HepG2 (cell line): ENCODE data around the gene B9D2. TPM values are rescaled to one million over a fixed set of nuclear protein-coding genes. Genes with fewer than 3 reads are reported as not detected.

Experiments
- EEA1 ChIP-seq: sonication (generic); formaldehyde crosslinking; IDR thresholded peaks from 2 replicates; pipeline ENCODE4 v1.5.1; 2020; ENCODE audit warnings: mild to moderate bottlenecking, missing genetic modification reagents, borderline replicate concordance
- GZF1 ChIP-seq: sonication (generic); formaldehyde crosslinking; IDR thresholded peaks from 2 replicates; pipeline ENCODE4 v1.5.1; 2020; ENCODE audit warnings: mild to moderate bottlenecking, missing genetic modification reagents
- HNRNPUL1 ChIP-seq: fragments of 200-400 bp; formaldehyde crosslinking; IDR thresholded peaks from 2 replicates; pipeline ENCODE4 v1.6.1; 2017; ENCODE audit warnings: low read depth, mild to moderate bottlenecking, low read length, moderate library complexity
- MZF1 ChIP-seq: sonication (generic); formaldehyde crosslinking; IDR thresholded peaks from 2 replicates; pipeline ENCODE4 v1.8.1; 2023; ENCODE audit warnings: mild to moderate bottlenecking, missing genetic modification reagents, borderline replicate concordance
- PAXIP1 ChIP-seq: sonication (generic); formaldehyde crosslinking; conservative IDR thresholded peaks from 2 replicates; pipeline ENCODE4 v1.4.0; 2020; ENCODE audit warnings: mild to moderate bottlenecking, missing genetic modification reagents, moderate library complexity
- PCBP2 ChIP-seq: fragments of 200-400 bp; formaldehyde crosslinking; optimal IDR thresholded peaks from 2 replicates; pipeline ENCODE3; 2018; ENCODE audit warnings: low read length, low read depth; ENCODE audit not compliant: poor library complexity, severe bottlenecking
- RFX1 ChIP-seq: fragments of 450-650 bp; IDR thresholded peaks from 2 replicates; pipeline ENCODE4 v1.6.1; 2017
- XBP1 ChIP-seq: sonication (generic); formaldehyde crosslinking; IDR thresholded peaks from 2 replicates; pipeline ENCODE4 v1.5.0; 2020; ENCODE audit warnings: missing genetic modification reagents
- XRCC5 ChIP-seq: fragments of 200-400 bp; formaldehyde crosslinking; optimal IDR thresholded peaks from 2 replicates; pipeline ENCODE3; 2017; ENCODE audit warnings: mild to moderate bottlenecking, low read length
- ZC3H4 ChIP-seq: sonication (generic); formaldehyde crosslinking; IDR thresholded peaks from 2 replicates; pipeline ENCODE4 v1.4.0; 2020; ENCODE audit warnings: missing genetic modification reagents, borderline replicate concordance
- ZNF160 ChIP-seq: sonication (generic); formaldehyde crosslinking; IDR thresholded peaks from 2 replicates; pipeline ENCODE4 v1.8.0; 2022; ENCODE audit warnings: mild to moderate bottlenecking, inconsistent platforms, missing genetic modification reagents
- ZNF496 ChIP-seq: sonication (generic); formaldehyde crosslinking; IDR thresholded peaks from 2 replicates; pipeline ENCODE4 v1.8.1; 2023; ENCODE audit warnings: mild to moderate bottlenecking, moderate library complexity, missing genetic modification reagents; ENCODE audit not compliant: insufficient replicate concordance
- ZNF629 ChIP-seq: sonication (generic); formaldehyde crosslinking; conservative IDR thresholded peaks from 2 replicates; pipeline ENCODE4 v1.5.0; 2020; ENCODE audit warnings: missing genetic modification reagents
- ZNF773 ChIP-seq: sonication (generic); formaldehyde crosslinking; IDR thresholded peaks from 2 replicates; pipeline ENCODE4 v1.4.0; 2020; ENCODE audit warnings: missing genetic modification reagents, borderline replicate concordance
- polyA plus RNA-seq, 8 experiments: library from polyadenylated mRNA; depleted of rRNA in 3 of 8; stranded (reverse) in 7 of 8; unstranded in 1 of 8; fragments of >200 nt; fragmentation: Illumina TruSeq in 4 of 8; extraction: Trizol in 4 of 8; gene quantifications; 2 replicates each; pipeline versions ENCODE4 v1.2.1 to v1.2.3, GENCODE V29; 2011 to 2016; ENCODE audit warnings: low read depth in 4 of 8, missing spikeins in 1 of 8, mixed read lengths in 1 of 8; ENCODE audit not compliant: insufficient read depth in 1 of 8
- total RNA-seq, 5 experiments: library from RNA; depleted of rRNA; stranded (reverse); fragments of >200 nt; fragmentation: Illumina TruSeq; extraction: Trizol; gene quantifications; 2 replicates each; pipeline ENCODE4 v1.2.3, GENCODE V29; 2016; ENCODE audit warnings: low read depth in 1 of 5
- TF ChIP-seq, protein P1 (sequence below): sonication (generic); formaldehyde crosslinking; IDR thresholded peaks from 2 replicates; pipeline ENCODE4 v1.4.0; 2020; ENCODE audit warnings: missing genetic modification reagents, borderline replicate concordance
- TF ChIP-seq, protein P2 (sequence below): sonication (generic); formaldehyde crosslinking; IDR thresholded peaks from 2 replicates; pipeline ENCODE4 v1.5.0; 2020; ENCODE audit warnings: mild to moderate bottlenecking, missing genetic modification reagents, moderate library complexity
- TF ChIP-seq, protein P3 (sequence below): sonication (generic); formaldehyde crosslinking; IDR thresholded peaks from 2 replicates; pipeline ENCODE4 v1.4.0; 2020; ENCODE audit warnings: mild to moderate bottlenecking, missing genetic modification reagents
- TF ChIP-seq, protein P4 (sequence below): IDR thresholded peaks from 2 replicates; pipeline ENCODE4 v1.6.1; 2012; ENCODE audit warnings: inconsistent platforms

The B9D2 gene
- total and polyA plus RNA-seq, 2 of the 13 experiments (the other 11 are each of a cell fraction or from before 2014, with no cell fraction given) = 3.1 to 4.4 TPM

- TF ChIP-seq, protein P1, sequence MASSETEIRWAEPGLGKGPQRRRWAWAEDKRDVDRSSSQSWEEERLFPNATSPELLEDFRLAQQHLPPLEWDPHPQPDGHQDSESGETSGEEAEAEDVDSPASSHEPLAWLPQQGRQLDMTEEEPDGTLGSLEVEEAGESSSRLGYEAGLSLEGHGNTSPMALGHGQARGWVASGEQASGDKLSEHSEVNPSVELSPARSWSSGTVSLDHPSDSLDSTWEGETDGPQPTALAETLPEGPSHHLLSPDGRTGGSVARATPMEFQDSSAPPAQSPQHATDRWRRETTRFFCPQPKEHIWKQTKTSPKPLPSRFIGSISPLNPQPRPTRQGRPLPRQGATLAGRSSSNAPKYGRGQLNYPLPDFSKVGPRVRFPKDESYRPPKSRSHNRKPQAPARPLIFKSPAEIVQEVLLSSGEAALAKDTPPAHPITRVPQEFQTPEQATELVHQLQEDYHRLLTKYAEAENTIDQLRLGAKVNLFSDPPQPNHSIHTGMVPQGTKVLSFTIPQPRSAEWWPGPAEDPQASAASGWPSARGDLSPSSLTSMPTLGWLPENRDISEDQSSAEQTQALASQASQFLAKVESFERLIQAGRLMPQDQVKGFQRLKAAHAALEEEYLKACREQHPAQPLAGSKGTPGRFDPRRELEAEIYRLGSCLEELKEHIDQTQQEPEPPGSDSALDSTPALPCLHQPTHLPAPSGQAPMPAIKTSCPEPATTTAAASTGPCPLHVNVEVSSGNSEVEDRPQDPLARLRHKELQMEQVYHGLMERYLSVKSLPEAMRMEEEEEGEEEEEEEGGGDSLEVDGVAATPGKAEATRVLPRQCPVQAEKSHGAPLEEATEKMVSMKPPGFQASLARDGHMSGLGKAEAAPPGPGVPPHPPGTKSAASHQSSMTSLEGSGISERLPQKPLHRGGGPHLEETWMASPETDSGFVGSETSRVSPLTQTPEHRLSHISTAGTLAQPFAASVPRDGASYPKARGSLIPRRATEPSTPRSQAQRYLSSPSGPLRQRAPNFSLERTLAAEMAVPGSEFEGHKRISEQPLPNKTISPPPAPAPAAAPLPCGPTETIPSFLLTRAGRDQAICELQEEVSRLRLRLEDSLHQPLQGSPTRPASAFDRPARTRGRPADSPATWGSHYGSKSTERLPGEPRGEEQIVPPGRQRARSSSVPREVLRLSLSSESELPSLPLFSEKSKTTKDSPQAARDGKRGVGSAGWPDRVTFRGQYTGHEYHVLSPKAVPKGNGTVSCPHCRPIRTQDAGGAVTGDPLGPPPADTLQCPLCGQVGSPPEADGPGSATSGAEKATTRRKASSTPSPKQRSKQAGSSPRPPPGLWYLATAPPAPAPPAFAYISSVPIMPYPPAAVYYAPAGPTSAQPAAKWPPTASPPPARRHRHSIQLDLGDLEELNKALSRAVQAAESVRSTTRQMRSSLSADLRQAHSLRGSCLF (CRISPR knock-in tag) = no peak
- TF ChIP-seq, protein P2, sequence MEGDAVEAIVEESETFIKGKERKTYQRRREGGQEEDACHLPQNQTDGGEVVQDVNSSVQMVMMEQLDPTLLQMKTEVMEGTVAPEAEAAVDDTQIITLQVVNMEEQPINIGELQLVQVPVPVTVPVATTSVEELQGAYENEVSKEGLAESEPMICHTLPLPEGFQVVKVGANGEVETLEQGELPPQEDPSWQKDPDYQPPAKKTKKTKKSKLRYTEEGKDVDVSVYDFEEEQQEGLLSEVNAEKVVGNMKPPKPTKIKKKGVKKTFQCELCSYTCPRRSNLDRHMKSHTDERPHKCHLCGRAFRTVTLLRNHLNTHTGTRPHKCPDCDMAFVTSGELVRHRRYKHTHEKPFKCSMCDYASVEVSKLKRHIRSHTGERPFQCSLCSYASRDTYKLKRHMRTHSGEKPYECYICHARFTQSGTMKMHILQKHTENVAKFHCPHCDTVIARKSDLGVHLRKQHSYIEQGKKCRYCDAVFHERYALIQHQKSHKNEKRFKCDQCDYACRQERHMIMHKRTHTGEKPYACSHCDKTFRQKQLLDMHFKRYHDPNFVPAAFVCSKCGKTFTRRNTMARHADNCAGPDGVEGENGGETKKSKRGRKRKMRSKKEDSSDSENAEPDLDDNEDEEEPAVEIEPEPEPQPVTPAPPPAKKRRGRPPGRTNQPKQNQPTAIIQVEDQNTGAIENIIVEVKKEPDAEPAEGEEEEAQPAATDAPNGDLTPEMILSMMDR (CRISPR knock-in tag) = peak; percentile 77
- TF ChIP-seq HNRNPUL1 (no peak), ZC3H4 (CRISPR knock-in tag) (no peak), EEA1 (CRISPR knock-in tag) (no peak), RFX1 (no peak), ZNF496 (no peak), ZNF160 (0 out of 2 replicates have a peak, but pooled peaks have one; percentile 30), PAXIP1 (0 out of 2 replicates have a peak, but pooled peaks have one; percentile 42), XBP1 (no peak), MZF1 (CRISPR knock-in tag) (no peak), PCBP2 (no peak), XRCC5 (no peak), ZNF629 (CRISPR knock-in tag) (0 out of 2 replicates have a peak, but pooled peaks have one; percentile 7), ZNF773 (CRISPR knock-in tag) (no peak), GZF1 (CRISPR knock-in tag) (no peak)
- TF ChIP-seq, protein P3, sequence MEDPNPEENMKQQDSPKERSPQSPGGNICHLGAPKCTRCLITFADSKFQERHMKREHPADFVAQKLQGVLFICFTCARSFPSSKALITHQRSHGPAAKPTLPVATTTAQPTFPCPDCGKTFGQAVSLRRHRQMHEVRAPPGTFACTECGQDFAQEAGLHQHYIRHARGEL (CRISPR knock-in tag) = no peak
- TF ChIP-seq, protein P4, sequence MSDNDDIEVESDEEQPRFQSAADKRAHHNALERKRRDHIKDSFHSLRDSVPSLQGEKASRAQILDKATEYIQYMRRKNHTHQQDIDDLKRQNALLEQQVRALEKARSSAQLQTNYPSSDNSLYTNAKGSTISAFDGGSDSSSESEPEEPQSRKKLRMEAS = peak; percentile 47; the same call in 1 of the 2 replicates
Observed at GRCh38 chr19:41352609-41353465, 11.1 kb downstream of the B9D2 start (continued).
